Esophagus mucosa (tissue), 1 donor: Measurements from ENCODE around the gene RAPGEF5. TPM values are rescaled to one million over a fixed set of nuclear protein-coding genes. Genes with fewer than 3 reads are reported as not detected.

Experiments
- ATAC-seq: fragments of 200-7000 bp; cut with Tn5 transposase; one replicate; pipeline ENCODE4 v1.9.1; 2020
- total RNA-seq: library from RNA; stranded (reverse); gene quantifications from one replicate; pipeline ENCODE4 v1.2.4, GENCODE V29; 2023
- donor health status: DM: yes; HTN: yes; CAD: no.

The RAPGEF5 gene
- total RNA-seq, 1 donor from 2014 or later = 48.6 TPM

DNA sequence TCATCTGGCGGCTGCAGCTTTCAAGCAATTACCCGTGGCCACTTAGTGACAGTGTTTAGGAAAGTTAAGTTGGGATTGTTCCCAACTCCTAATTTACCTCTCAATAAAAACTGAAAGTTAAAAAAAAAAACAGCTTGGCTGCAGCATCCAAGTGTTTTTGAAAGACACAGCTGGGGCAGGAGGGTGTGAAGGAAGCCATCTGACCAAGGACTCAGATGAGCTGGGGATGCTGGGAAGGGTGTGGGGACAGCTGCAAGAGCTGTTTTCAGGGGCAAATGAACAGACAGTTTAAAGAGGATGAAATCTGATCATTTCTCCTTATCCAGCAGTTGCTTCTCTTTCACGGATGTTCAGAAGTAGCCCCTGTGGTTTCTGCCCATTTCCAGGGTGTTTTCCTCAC lies 282.1 kb downstream of the RAPGEF5 start:
- ATAC-seq = no peak

Other genes starting within 250 kb of the RAPGEF5 start
- gene STEAP1B, start 143.0 kb upstream of the RAPGEF5 start, total RNA-seq = 2.0 TPM